ENCODE data around the gene RIN1. TPM values are rescaled to one million over a fixed set of nuclear protein-coding genes. Genes with fewer than 3 reads are reported as not detected.

Gene RIN1
- polyA plus RNA-seq, 1 of the 3 experiments (the other 2 are of a cell fraction): 16.9 TPM

GRCh38 chr11:66312549-66313320 is 23.5 kb downstream of the RIN1 start:
- CTCF ChIA-PET: interaction anchor here (0.7 to 12.4 kb wide), 20 partner anchors 9 to 426 kb away, joined by 3 to 280 read pairs (median 24); partner anchors contain the start of genes B4GAT1, BRMS1, CNIH2 and MRPL11
- peak; percentile 94 for DNase-seq
- H3K27me3 ChIP-seq (ENCODE audit: insufficient read depth): no peaks in the 10 kb centered on the region
- WGBS (ENCODE audit: low lambda C conversion rate): 3% methylated on average over 31 of the region's 52 CpGs
- H3K4me3 ChIP-seq (ENCODE audit: low read depth in 2 of 2, low read length in 1 of 2): peak overlapping the region; percentile 59 to 70
- peak overlapping the region; percentile 75 for H3K9ac ChIP-seq
- H4K20me1 ChIP-seq (ENCODE audit: insufficient read depth): no peaks in the 10 kb centered on the region
- H2AFZ ChIP-seq (ENCODE audit: low read depth): peak overlapping the region; percentile 88
- H3K36me3 ChIP-seq (replicated peaks in 1 of 2; ENCODE audit: control insufficient read depth in 1 of 2, insufficient read depth in 2 of 2, low read length in 1 of 2): no peaks in the 10 kb centered on the region
- H3K9me3 ChIP-seq: no peaks in the 10 kb centered on the region
- no peaks in the 10 kb centered on the region for H3K79me2 ChIP-seq (ENCODE audit: insufficient read depth)
- POLR2A ChIA-PET: interaction anchor here (0.6 to 3.1 kb wide), 16 partner anchors 10 to 1108 kb away, joined by 3 to 33 read pairs (median 4); partner anchors contain the start of genes B4GAT1, BRMS1, MRPL11 and RAB1B
- H3F3A ChIP-seq (replicated peaks; ENCODE audit: insufficient read depth): peaks cover 15% of the 10 kb centered on the region
- peaks cover 17 to 56% of the 10 kb centered on the region in 2 experiments for H3K4me1 ChIP-seq (ENCODE audit: control insufficient read depth in 1 of 2, insufficient read depth in 2 of 2, low read depth in 1 of 2, low read length in 1 of 2)
- peak overlapping the region; percentile 94 to 100 for H3K27ac ChIP-seq (ENCODE audit: low read depth in 2 of 2, low read length in 1 of 2)
- no peaks in the 10 kb centered on the region for H3K9me2 ChIP-seq
- H3K4me2 ChIP-seq: peak overlapping the region; percentile 81
- TF ChIP-seq NRF1 (IDR thresholded peaks at IDR 0.05; ENCODE audit: low read depth, low read length): no peak
- 0 out of 2 replicates have a peak, but pooled peaks have one; percentile 14 for TF ChIP-seq MAX (IDR thresholded peaks at IDR 0.05; ENCODE audit: low read depth)
- TF ChIP-seq REST (IDR thresholded peaks at IDR 0.05; ENCODE audit: low read depth, low read length): peak; percentile 2; the same call in 1 of the 2 replicates
- TF ChIP-seq SMC3 (IDR thresholded peaks at IDR 0.05; ENCODE audit: low read depth, low read length): no peak
- TF ChIP-seq POLR2AphosphoS5 (IDR thresholded peaks at IDR 0.05; ENCODE audit: low read depth, low read length): peak; percentile 55; the same call in 1 of the 2 replicates
- no peak for TF ChIP-seq EZH2phosphoT487 (IDR thresholded peaks at IDR 0.05; ENCODE audit: borderline replicate concordance, low read depth)
- no peak for TF ChIP-seq GATA2 (CRISPR knock-in tag; IDR thresholded peaks at IDR 0.05)
- TF ChIP-seq MXI1 (IDR thresholded peaks at IDR 0.05; ENCODE audit: low read depth, low read length): no peak
- no peak for TF ChIP-seq TEAD4 (IDR thresholded peaks at IDR 0.05; ENCODE audit: borderline replicate concordance, insufficient read depth)
- TF ChIP-seq NFIC (IDR thresholded peaks at IDR 0.05; ENCODE audit: borderline replicate concordance): no peak
- TF ChIP-seq RCOR1 (IDR thresholded peaks at IDR 0.05; ENCODE audit: low read length): peak; percentile 20; the same call in 1 of the 2 replicates
- TF ChIP-seq USF1 (IDR thresholded peaks at IDR 0.05; ENCODE audit: borderline replicate concordance, low read depth): no peak
- TF ChIP-seq TAF1 (IDR thresholded peaks at IDR 0.05; ENCODE audit: borderline replicate concordance, low read depth, low read length): peak; percentile 18; the same call in 1 of the 2 replicates
- TF ChIP-seq USF2 (IDR thresholded peaks at IDR 0.05; ENCODE audit: borderline replicate concordance, low read depth, low read length): no peak
- TF ChIP-seq PBX3 (IDR thresholded peaks at IDR 0.05): peak; percentile 50
- TF ChIP-seq EP300 (IDR thresholded peaks at IDR 0.05; ENCODE audit: borderline replicate concordance in 1 of 2, low read depth in 1 of 2, low read length in 1 of 2): peak; percentile 51 to 54; a peak in 2 of 4 replicates
- TF ChIP-seq FOXJ3 (CRISPR knock-in tag; IDR thresholded peaks at IDR 0.05): peak; percentile 67; the same call in 1 of the 2 replicates
- TF ChIP-seq CHD2 (IDR thresholded peaks at IDR 0.05; ENCODE audit: low read length, partially characterized antibody): peak; percentile 78
- TF ChIP-seq FOSL2 (IDR thresholded peaks at IDR 0.05; ENCODE audit: borderline replicate concordance, low read depth): no peak; the same call in 1 of the 2 replicates
- peak; percentile 98 for TF ChIP-seq TCF12 (IDR thresholded peaks at IDR 0.05)
- 0 out of 2 replicates have a peak, but pooled peaks have one; percentile 4 for TF ChIP-seq ELF1 (IDR thresholded peaks at IDR 0.05)
- TF ChIP-seq ZBTB33 (IDR thresholded peaks at IDR 0.05; ENCODE audit: borderline replicate concordance, low read depth): no peak
- TF ChIP-seq SIN3A (IDR thresholded peaks at IDR 0.05; ENCODE audit: borderline replicate concordance, low read depth, low read length): peak; percentile 85

Measured in SK-N-SH (cell line).